Prostate gland (tissue), 2 donors: ENCODE data around the gene SPOUT1.

Source experiments
- POLR2AphosphoS5 ChIP-seq: sonication (generic); formaldehyde crosslinking; IDR thresholded peaks from one replicate; pipeline ENCODE4 v1.6.1; 2017; ENCODE audit warnings: antibody characterized with exemption
- TF ChIP-seq, protein P1 (sequence below), 4 experiments: fragments of 200-600 bp in 2 of 4; fragments of 450-650 bp in 2 of 4; sonication (generic) in 2 of 4; IDR thresholded peaks; 1 replicate in 3 of 4; 2 replicates in 1 of 4; pipeline ENCODE4 v1.5.1; 2016 to 2019; ENCODE audit warnings: antibody characterized with exemption in 4 of 4, mild to moderate bottlenecking in 2 of 4, moderate library complexity in 2 of 4

DNA sequence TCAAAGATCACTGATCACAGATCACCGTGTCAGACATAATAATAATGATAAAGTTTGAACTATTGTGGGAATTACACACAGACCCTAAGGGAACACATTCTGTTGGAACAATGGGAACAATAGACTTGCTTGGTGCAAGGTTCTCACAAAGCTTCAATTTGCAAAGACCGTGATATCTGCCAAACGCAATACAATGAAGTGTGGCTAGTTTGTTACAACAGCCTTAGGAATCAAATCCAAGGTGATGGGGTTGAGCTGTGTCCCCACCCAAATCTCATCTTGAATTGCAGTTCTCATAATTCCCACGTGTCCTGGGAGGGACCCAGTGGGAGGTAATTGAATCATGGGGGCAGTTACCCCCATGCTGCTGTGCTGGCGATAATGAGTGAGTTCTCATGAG lies 31.3 kb upstream of the SPOUT1 start:
- TF ChIP-seq, protein P1, sequence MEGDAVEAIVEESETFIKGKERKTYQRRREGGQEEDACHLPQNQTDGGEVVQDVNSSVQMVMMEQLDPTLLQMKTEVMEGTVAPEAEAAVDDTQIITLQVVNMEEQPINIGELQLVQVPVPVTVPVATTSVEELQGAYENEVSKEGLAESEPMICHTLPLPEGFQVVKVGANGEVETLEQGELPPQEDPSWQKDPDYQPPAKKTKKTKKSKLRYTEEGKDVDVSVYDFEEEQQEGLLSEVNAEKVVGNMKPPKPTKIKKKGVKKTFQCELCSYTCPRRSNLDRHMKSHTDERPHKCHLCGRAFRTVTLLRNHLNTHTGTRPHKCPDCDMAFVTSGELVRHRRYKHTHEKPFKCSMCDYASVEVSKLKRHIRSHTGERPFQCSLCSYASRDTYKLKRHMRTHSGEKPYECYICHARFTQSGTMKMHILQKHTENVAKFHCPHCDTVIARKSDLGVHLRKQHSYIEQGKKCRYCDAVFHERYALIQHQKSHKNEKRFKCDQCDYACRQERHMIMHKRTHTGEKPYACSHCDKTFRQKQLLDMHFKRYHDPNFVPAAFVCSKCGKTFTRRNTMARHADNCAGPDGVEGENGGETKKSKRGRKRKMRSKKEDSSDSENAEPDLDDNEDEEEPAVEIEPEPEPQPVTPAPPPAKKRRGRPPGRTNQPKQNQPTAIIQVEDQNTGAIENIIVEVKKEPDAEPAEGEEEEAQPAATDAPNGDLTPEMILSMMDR (IDR thresholded peaks at IDR 0.05) = no peak
- no peak for TF ChIP-seq POLR2AphosphoS5
